Stimulated activated CD4-positive, alpha-beta T cell treated with anti-CD3 and anti-CD28 coated beads, Interleukin-15, amount 100 ng/mL, for 48 hours (primary cell): ENCODE measurements around the gene TTC24.
"Not testable (repeated sequence)": the region's sequence is repeated elsewhere in the genome, so short reads cannot be mapped to it uniquely, and the experiment has no call there.

Experiments used
- DNase-seq, 2 donors: peaks; one replicate each; pipeline ENCODE4 v3.0.0-alpha.2; 2020; ENCODE audit warnings: low read depth in 2 of 2

TTC24 gene

DNA sequence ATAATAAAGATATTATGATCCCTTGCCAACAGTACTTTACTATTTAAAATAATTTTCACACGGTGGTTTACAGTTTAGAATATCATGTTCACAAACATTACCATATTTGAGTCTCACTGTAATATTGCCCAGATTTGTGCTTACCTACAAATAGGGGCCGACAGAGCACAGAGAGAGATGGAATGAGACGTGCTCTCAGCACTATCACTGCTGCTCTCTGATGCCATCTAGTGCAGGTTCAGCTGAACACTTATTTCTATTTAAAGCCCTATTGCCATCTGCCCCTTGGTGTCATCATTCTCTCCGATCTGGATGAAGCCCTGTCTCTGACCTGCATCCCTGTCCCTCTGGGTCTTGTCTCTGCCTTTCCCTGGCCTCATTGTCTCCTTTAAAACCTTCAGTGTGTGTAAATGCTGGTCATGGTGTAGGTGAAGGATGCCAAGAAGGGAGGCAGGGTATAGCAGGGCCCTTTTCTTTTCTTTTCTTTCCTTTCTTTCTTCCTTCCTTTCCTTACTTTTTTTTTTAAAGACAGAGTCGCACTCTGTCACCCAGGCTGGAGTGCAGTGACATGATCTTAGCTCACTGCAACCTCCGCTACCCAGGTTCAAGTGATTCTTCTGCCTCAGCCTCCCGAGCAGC lies 28.6 kb downstream of the TTC24 start:
- DNase-seq, result peak in 1 of 2 donors; percentile 58

DNA sequence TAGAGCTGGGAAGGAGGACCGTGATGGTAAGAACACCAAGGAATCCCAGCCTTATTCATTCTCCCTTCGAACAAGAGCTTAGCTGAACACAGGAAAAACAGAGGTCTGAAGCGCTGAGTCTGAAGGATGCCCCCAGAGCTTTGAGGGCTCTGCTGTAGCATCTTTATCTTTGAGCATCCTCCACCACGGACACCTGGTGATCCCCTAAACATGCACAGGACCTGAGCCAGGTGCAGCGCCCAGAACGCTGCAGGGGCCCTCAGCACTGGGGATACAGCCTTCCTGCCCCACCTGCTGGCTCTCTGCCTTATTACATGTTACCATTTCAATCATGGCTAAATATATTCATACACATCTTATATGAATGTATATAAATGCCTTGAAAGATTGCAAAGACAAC lies 29.5 kb downstream of the TTC24 start:
- DNase-seq, result peak in 1 of 2 donors; percentile 41

DNA sequence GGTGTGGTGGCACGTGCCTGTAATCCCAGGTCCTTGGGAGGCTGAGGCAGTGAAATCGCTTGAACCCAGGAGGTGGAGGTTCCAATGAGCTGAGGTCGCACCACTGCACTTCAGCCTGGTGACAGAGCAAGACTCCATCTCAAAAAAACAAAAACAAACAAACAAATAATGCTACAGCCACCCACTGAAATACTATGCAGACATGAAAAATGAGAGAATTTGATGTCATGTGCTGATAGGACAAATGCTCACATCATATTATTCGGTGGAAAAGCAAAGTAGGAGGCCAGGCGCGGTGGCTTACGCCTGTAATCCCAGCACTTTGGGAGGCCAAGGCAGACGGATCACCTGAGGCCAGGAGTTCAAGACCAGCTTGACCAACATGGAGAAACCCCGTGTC lies 30.5 kb downstream of the TTC24 start:
- not testable (repeated sequence) for DNase-seq

DNA sequence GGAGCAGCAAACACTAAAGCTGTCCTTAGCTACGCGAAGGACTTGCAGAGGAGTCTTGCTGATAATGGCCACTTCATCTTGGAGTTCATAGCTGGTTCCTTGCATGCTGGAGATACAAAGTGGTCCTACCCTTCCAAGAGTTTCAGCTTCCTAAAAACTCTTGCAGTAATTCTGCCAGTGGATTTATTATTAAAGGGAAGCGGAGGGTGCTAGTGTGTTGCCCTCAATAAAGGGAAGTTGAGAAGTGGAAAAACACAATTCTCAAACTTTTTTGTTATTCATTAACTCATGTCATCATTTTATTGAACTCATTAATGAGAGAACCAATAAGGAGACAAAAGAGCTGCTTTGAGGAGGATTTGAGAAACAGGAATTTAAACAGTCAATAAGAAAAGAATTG lies 33.1 kb downstream of the TTC24 start:
- no peak for DNase-seq

DNA sequence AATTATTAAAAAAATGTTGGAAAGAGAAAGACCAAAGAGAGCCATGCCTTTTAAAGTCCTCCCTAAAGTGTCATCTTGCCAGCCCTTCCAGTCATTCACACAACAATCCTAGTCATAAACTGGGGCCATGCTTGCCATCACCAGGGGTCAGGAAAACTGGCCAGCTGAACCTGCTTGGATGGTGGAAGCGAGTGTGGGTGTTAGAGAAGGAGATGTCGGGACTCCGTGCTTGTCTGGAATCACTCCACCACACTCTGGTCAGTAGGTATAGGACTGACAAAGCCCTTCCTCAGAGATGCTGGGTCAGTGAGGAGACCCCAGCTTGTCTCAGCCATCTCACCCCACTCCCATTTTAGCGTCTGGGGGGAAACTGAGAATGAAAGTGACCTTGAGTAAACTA lies 36.4 kb downstream of the TTC24 start:
- no peak for DNase-seq

DNA sequence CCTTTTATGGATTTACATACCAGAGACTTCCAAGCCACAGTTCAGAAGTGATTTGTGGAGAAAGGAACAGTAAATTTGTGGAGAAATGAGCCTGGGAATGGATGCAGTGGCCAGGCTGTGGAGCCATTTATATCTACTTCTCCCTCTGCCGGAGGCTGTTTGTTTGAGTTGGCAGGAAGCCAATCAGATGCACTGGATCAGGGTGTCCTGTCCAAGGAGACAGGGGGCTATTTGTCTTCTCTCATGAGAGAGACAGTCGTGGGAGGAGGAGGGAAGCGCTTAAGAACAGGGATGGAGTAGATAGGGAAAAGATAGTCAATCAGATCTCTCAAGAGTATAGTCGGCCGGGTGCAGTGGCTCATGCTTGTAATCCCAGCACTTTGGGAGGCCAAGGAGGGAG lies 36.9 kb downstream of the TTC24 start:
- no peak for DNase-seq

DNA sequence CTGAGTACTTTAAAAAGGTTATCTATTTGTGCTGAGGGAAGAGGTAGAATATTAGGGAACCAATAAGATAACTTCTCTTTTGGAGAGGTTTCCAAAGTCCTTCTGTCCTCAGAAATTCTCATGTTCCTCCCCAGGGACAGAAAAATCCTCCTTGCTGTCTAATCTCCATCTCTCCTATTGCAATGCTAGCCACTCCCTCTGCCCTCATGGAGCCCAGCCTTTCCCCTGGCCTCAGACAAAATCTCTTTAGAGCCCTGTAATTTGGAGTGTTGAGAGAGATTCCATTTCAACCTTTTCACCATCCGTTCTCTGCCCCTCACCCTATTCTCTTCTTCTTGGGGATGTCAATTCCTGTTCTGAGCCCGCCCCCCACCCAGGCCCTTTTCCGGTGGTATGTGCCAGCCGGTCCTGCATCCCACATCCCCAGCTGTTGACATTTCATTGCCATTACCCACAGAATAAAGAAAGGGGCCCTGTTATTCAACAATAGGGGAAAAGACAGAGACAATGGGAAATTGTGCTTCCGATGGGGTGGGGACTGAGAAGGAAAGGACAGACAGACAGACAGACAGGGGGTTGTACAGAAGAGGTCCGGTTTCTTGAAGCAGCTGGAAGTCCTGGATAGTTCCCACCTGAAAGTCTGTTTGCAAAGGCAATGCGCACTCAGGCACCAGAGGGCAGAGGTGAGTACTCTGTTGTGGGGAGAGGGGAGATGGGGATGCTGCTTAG lies 39.5 kb downstream of the TTC24 start, which contains the start of gene HAPLN2:
Gene HAPLN2, plus strand, starts transcription at position 563 of the 729 bp plus-strand sequence. CDS start 4,076 bp downstream, outside the sequence.
- no peak for DNase-seq

DNA sequence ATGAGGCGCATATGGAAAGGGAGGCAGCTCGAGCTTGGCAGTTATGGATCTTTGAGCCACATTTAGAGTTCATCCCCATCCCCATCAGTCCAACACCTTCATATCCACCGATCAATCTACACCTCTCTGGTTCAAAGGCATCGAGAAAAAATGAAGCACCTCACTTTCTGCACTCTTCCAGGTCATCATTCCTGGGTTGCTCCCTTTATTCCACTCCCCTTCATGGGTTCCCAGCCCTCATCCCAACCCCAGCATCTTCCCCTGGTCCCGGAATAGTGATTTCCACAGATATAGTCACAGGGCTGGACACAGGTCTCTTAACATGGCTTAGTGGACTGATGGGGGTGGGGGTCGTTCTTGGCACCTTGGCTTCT lies 40.0 kb downstream of the TTC24 start:
- DNase-seq, result no peak

DNA sequence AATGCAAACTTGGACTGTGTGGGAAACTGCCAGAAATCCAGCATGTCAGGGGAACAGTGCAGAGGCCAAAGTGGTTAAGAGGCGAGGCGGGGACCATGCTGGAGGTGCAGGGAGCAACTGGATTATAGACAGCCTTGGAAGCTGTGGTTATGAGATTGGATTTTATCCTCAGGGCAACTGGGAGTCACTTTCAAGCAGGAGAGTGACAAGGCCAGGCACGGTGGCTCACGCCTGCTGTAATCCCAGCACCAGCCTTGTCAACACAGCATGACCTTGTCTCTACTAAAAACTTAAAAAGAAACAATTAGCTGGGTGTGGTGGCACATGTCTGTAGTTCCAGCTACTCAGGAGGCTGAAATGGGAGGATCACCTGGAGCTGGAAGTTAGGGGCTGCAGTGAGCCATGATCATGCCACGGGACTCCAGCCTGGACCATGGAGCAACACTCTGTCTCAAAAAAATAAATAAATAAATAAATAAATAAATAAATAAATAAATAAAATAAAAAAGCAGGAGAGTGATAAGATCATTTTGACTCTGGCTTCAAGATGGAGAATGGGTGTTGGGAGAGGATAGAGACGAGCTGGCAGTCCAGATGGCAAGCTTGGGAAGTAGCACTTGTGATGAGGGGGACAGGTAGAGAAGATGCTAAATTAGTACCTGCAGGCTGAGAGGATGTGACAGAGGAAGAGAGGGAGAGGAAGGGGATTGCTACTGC lies 43.2 kb downstream of the TTC24 start:
- DNase-seq, result no peak

DNA sequence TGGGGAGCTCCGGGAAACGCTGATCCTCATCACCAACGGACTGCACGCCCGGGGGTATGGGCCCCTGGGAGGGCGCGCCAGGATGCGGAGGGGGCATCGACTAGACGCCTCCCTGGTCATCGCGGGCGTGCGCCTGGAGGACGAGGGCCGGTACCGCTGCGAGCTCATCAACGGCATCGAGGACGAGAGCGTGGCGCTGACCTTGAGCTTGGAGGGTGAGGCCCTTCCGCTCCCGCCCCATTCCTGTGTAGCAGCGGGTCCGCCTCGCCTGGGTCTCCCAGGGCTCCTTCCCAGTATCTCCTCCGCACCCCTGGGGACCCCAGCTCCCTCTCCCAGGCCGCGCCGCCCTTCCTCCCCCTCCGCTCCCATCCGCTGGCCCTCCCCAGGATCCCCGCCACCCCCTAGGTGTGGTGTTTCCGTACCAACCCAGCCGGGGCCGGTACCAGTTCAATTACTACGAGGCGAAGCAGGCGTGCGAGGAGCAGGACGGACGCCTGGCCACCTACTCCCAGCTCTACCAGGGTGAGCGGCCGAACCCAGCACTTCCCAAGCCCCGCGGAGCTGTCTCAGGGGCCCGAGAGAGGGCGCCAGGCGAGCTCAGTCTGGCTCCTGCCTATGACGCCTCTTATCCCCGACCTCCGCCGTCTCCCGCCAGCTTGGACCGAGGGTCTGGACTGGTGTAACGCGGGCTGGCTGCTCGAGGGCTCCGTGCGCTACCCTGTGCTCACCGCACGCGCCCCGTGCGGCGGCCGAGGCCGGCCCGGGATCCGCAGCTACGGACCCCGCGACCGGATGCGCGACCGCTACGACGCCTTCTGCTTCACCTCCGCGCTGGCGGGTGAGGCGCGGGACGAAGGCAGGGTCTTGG lies 44.7 kb downstream of the TTC24 start:
- peak in 1 of 2 donors; percentile 24 for DNase-seq

DNA sequence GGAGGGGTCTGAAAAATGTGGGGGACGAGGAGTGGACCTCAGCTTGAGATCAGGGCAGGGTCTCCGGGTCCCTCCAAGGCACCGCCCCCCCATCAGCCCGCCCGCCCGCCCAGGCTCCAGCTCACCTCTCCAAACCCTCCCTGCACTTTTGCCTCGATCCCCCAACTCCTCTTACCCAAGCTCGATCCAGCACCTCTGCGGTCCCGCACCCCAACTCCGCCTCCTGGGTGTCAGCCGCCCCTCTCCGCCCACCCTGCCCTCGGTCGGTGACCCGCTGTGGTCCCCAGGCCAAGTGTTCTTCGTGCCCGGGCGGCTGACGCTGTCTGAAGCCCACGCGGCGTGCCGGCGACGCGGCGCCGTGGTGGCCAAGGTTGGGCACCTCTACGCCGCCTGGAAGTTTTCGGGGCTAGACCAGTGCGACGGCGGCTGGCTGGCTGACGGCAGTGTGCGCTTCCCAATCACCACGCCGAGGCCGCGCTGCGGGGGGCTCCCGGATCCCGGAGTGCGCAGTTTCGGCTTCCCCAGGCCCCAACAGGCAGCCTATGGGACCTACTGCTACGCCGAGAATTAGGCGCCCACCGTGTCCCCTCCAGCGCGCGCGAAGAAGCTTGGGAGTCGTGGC lies 45.4 kb downstream of the TTC24 start:
- DNase-seq, result no peak

DNA sequence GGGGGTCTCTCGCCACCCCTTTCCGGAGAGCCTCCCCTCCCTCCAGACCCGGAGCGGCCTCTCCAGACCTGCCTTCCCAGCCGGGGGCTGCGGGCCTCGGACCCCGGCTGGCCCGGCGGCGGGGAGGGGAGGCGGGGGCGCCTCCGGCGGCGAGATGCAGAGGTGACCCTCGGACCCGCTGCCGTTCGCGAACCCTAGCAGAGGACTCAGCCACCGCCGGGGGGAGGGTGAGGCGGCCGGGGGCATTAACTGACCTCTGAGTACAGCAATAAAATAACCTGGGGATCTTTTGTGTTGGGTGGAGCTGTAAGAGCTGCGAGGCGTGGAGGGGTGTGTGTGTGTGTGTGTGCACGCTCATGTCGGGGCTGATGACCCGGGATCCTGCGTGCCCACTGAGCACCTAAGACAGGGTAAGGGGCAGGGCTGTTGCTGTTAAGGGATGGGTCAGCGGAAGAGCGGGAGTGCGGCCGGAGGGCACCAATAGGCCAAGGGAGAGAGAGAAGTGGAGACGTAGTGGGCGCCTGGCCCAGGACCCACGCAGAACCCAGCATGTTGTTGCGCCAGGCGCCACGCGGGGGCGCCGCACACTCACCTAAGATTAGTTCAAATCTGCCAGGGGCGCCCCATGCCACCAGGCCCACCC lies 46.0 kb downstream of the TTC24 start:
- peak in 1 of 2 donors; percentile 64 for DNase-seq

DNA sequence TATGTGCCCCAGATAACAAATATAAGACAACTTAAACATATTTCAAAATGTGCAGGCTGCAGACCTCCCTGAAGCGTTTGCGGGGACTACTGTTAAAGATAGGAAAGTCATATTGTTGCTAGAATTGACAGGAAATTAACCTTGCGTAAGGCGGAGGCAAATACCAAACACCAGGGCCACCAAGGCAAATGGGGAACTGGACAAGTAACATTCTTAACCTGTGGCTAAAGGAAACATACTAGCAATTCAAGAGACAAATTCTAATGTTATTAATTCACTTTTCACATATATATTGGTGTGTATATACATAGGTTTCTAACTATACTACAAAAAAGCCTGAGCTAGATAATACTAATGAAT lies 46.5 kb downstream of the TTC24 start:
- no peak for DNase-seq

DNA sequence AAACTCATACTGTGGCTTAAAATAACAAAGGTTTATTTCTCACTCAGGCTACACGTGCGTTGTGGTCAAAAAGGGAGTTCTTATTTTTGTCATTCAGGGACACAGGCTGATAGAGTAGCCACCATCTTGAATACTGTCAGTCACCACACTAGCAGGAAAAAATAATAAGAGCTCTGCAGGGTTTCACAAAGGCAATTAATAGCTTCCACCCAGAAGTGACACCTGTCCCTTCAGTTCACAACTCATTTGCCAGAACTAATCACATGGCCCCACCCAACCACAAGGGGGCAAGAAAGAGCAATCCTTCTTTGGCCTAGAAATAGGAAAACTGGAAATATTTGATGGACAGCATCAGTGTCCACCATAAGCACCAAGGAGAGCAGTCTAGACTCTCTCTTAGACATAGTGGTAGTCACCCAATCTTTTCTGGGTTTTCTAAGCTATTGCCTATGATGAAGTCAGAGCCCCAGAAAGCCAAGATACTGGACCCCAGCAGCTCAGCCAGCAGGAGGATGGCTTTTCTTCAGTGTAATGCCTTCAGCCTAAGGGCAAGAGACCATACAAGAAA lies 47.9 kb downstream of the TTC24 start:
- no peak for DNase-seq

DNA sequence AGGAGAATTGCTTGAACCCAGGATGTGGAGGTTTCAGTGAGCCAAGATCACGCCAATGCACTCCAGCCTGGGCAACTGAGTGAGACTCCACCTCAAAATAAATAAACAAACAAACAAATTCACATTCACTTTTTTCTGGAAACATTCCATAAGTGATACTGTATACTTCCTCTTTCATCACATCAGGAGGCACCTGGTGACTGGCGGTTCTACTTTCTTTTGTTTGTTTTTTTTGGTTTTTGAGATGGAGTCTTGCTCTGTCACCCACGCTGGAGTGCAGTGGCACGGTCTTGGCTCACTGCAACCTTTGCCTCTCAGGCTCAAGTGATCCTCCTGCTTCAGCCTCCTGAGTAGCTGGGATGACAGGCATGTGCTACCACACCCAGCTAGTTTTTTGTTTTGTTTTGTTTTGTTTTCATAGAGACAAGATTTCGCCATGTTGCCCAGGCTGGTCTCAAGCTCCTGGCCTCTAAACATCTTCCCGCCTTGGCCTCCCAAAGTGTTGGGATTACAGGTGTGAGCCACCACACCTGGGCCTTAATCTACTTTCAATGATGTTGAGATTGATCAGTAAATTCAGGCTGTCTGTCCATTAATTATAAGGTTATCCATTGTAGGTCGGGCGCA lies 50.4 kb downstream of the TTC24 start:
- no peak for DNase-seq

DNA sequence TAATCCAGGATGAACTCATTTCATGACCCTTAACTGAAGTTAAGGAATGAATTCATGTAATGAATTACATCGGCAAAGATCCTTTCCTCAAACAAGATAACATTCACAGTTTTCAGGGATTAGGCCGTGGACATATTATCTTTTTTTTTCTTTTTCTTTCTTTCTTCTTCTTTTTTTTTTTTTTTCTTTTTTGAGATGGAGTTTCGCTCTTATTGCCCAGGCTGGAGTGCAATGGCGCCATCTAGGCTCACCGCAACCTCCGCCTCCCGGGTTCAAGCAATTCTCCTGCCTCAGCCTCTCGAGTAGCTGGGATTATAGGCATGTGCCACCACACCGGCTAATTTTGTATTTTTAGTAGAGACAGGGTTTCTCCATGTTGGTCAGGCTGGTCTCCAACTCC lies 51.6 kb downstream of the TTC24 start:
- not testable (repeated sequence) for DNase-seq

DNA sequence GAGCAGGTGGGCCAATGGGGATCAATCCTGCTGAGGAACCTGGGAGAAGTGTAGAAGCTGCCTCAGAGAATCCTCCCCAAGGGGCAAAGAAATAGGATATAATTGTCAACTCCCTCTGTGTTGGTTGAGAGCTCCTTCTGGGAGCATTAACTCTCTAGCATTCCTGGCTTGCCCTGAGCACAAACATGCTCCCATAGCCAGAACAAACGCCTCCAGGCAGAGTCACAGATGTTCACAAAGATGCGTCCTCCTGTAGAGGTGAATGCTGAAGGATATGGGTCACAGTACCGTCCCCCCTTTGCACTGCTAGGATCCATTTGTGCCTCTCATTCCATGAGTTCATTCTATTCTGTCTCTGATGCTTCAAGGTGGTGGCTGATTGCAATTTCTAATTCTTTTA lies 52.8 kb downstream of the TTC24 start:
- no peak for DNase-seq
